Measurements from ENCODE around the gene RPL10. TPM values are rescaled to one million over a fixed set of nuclear protein-coding genes. Genes with fewer than 3 reads are reported as not detected.

The RPL10 gene
- total RNA-seq, 1 experiment from 2014 or later, result 3,401 TPM

- no peak overlapping the region for H3K9ac ChIP-seq (ENCODE audit: low read length)
- BruUV-seq (replicated peaks), result no TSS peak
These were observed 31.5 kb upstream of the RPL10 start for GRCh38 chrX:154366666-154367055.

GRCh38 chrX:154367474-154368308 lies 30.5 kb upstream of the RPL10 start:
- no TSS peak for BruUV-seq (replicated peaks)
- ATAC-seq (no peak), DNase-seq (no peak)
- Histone ChIP-seq H3K9ac (ENCODE audit: low read length) (peak overlapping the region; percentile 91), H4K20me1 (ENCODE audit: low read length) (peaks cover 33% of the 10 kb centered on the region), H3F3A (ENCODE audit: low read length, unreplicated experiment) (no peaks in the 10 kb centered on the region), H2AFZ (ENCODE audit: low read length) (no peak overlapping the region), H3K4me1 (ENCODE audit: insufficient read depth, low read length) (peaks cover 24% of the 10 kb centered on the region), H3K9me3 (ENCODE audit: low read length) (no peaks in the 10 kb centered on the region), H3K4me3 (ENCODE audit: low read length) (peak overlapping the region; percentile 83), H3K27me3 (ENCODE audit: low read length) (no peaks in the 10 kb centered on the region), H3K36me3 (ENCODE audit: low read depth, low read length) (peaks cover 47% of the 10 kb centered on the region), H3K4me2 (ENCODE audit: low read length) (peak overlapping the region; percentile 91), H3K27ac (ENCODE audit: low read length) (peak overlapping the region; percentile 97), H3K9me2 (replicated peaks; ENCODE audit: low read length) (no peaks in the 10 kb centered on the region), H3K79me2 (ENCODE audit: low read length) (peaks cover 84% of the 10 kb centered on the region)
- CTCF ChIA-PET, result no interaction called here
- TF ChIP-seq CTCF (conservative IDR thresholded peaks at IDR 0.05; ENCODE audit: low read depth, low read length), result no peak
- no peak for TF ChIP-seq EZH2phosphoT487 (IDR thresholded peaks at IDR 0.05; ENCODE audit: borderline replicate concordance, low read length)
- TF ChIP-seq EZH2 (IDR thresholded peaks at IDR 0.05; ENCODE audit: low read length, unreplicated experiment), result no peak
- intact Hi-C loops (cut with micrococcal nuclease), result no loop called here
- POLR2A ChIA-PET (ENCODE audit: unreplicated experiment), result no interaction called here

More at GRCh38 chrX:154366666-154367055, 31.5 kb upstream of the RPL10 start:
- Histone ChIP-seq H3F3A (ENCODE audit: low read length, unreplicated experiment) (no peaks in the 10 kb centered on the region), H4K20me1 (ENCODE audit: low read length) (peaks cover 38% of the 10 kb centered on the region), H3K27ac (ENCODE audit: low read length) (no peak overlapping the region), H3K4me1 (ENCODE audit: insufficient read depth, low read length) (peaks cover 15% of the 10 kb centered on the region), H3K36me3 (ENCODE audit: low read depth, low read length) (peaks cover 57% of the 10 kb centered on the region), H3K9me3 (ENCODE audit: low read length) (no peaks in the 10 kb centered on the region), H3K4me2 (ENCODE audit: low read length) (no peak overlapping the region), H3K27me3 (ENCODE audit: low read length) (no peaks in the 10 kb centered on the region), H3K4me3 (ENCODE audit: low read length) (no peak overlapping the region), H3K9me2 (replicated peaks; ENCODE audit: low read length) (no peaks in the 10 kb centered on the region), H2AFZ (ENCODE audit: low read length) (no peak overlapping the region), H3K79me2 (ENCODE audit: low read length) (peaks cover 84% of the 10 kb centered on the region)
- DNase-seq (no peak), ATAC-seq (no peak)
- ChIA-PET POLR2A (ENCODE audit: unreplicated experiment) (no interaction called here), CTCF (no interaction called here)
- intact Hi-C loops (cut with micrococcal nuclease), result no loop called here
- TF ChIP-seq EZH2phosphoT487 (IDR thresholded peaks at IDR 0.05; ENCODE audit: borderline replicate concordance, low read length) (no peak), CTCF (conservative IDR thresholded peaks at IDR 0.05; ENCODE audit: low read depth, low read length) (no peak), EZH2 (IDR thresholded peaks at IDR 0.05; ENCODE audit: low read length, unreplicated experiment) (no peak)

Data from PC-3 (cell line).